HepG2 (cell line): Measurements from ENCODE around the gene MED15. TPM values are rescaled to one million over a fixed set of nuclear protein-coding genes. Genes with fewer than 3 reads are reported as not detected.

Experiments used
- ATAC-seq: fragments of 200-7000 bp; cut with Tn5 transposase; 3 replicates; pipeline ENCODE4 v1.9.1; 2020; ENCODE audit warnings: mild to moderate bottlenecking, moderate library complexity
- BruUV-seq: library from RNA; stranded (reverse); fragments of 400-500 nt; replicated peaks from 2 replicates; lab custom pipeline; 2021; lab: Mats Ljungman, UMichigan
- CTCF ChIA-PET: fragments of 300-600 bp; formaldehyde crosslinking; extraction: SDS; loops from one replicate; lab custom pipeline; 2021; ENCODE audit warnings: low total read pairs, inconsistent platforms, low intra/inter-chr PET ratio; lab: Yijun Ruan, JAX
- POLR2A ChIA-PET: fragments of 350-600 bp; sonication (Branson Sonifier 250); formaldehyde crosslinking; loops from one replicate; lab custom pipeline; 2020; ENCODE audit warnings: antibody characterized with exemption, inconsistent platforms; lab: Yijun Ruan, JAX
- DNase-seq: peaks from one replicate; pipeline ENCODE4 v3.0.0-alpha.2; 2015; ENCODE audit warnings: low spot score
- FAIRE-seq: peaks from 3 replicates; lab custom pipeline; 2011; peaks lifted over from hg19 to GRCh38; lab: Jason Lieb, UNC
- H2AFZ ChIP-seq: one replicate; pipeline ENCODE4 v1.6.1; 2011; ENCODE audit warnings: low read length, inconsistent platforms
- H3K27ac ChIP-seq: fragments of 300-600 bp; 3 replicates; pipeline ENCODE4 v1.8.0; 2011; ENCODE audit warnings: mixed run types, mild to moderate bottlenecking, mixed read lengths, low read length, inconsistent platforms; ENCODE audit not compliant: insufficient read depth; ENCODE audit errors: extremely low read length
- H3K27me3 ChIP-seq, 2 experiments: fragments of 200-600 bp in 1 of 2; 2 replicates in 1 of 2; 3 replicates in 1 of 2; pipeline versions ENCODE4 v1.6.0 to v1.8.0; 2011; ENCODE audit warnings: low read length in 2 of 2, mild to moderate bottlenecking in 2 of 2, moderate library complexity in 2 of 2, inconsistent platforms in 1 of 2; ENCODE audit not compliant: insufficient read depth in 2 of 2, control insufficient read depth in 1 of 2
- H3K36me3 ChIP-seq, 2 experiments: fragments of 200-600 bp in 1 of 2; replicated peaks in 1 of 2; 2 replicates in 1 of 2; 3 replicates in 1 of 2; pipeline versions ENCODE4 v1.5.1 to v1.8.0; 2011; ENCODE audit warnings: low read length in 2 of 2, inconsistent platforms in 1 of 2; ENCODE audit not compliant: insufficient read depth in 2 of 2, control insufficient read depth in 1 of 2
- H3K4me1 ChIP-seq: 2 replicates; pipeline ENCODE4 v1.5.1; 2012; ENCODE audit warnings: low read length, inconsistent platforms; ENCODE audit not compliant: insufficient read depth
- H3K4me2 ChIP-seq: 2 replicates; pipeline ENCODE4 v1.6.0; 2011; ENCODE audit warnings: low read depth, low read length, inconsistent platforms
- H3K4me3 ChIP-seq, 3 experiments: fragments of 200-600 bp in 1 of 3; sonication (generic), shearing (Covaris generic) in 1 of 3; replicated peaks in 1 of 3; 2 replicates each; pipeline ENCODE4 v1.5.1; 2011 to 2016; ENCODE audit warnings: low read length in 3 of 3, inconsistent platforms in 2 of 3, low read depth in 2 of 3, mild to moderate bottlenecking in 2 of 3, control low read depth in 1 of 3, mixed read lengths in 1 of 3; ENCODE audit not compliant: insufficient read depth in 1 of 3
- H3K79me2 ChIP-seq: one replicate; pipeline ENCODE4 v1.6.1; 2011; ENCODE audit warnings: low read length, inconsistent platforms; ENCODE audit not compliant: insufficient read depth
- H3K9ac ChIP-seq: 2 replicates; pipeline ENCODE4 v1.6.0; 2011; ENCODE audit warnings: mild to moderate bottlenecking, low read depth, low read length, inconsistent platforms; ENCODE audit not compliant: insufficient read depth
- H3K9me3 ChIP-seq: 2 replicates; pipeline ENCODE4 v1.5.1; 2012; ENCODE audit warnings: mild to moderate bottlenecking, low read length
- H4K20me1 ChIP-seq: 2 replicates; pipeline ENCODE4 v1.6.0; 2011; ENCODE audit warnings: inconsistent platforms, mild to moderate bottlenecking, low read length, moderate library complexity; ENCODE audit not compliant: insufficient read depth
- ATM ChIP-seq: fragments of 450-650 bp; IDR thresholded peaks from 2 replicates; pipeline ENCODE4 v1.7.1; 2017; ENCODE audit warnings: mild to moderate bottlenecking, borderline replicate concordance
- CHD2 ChIP-seq: IDR thresholded peaks from 2 replicates; pipeline ENCODE4 v1.6.1; 2011; ENCODE audit warnings: low read depth, low read length, improper control_type of control experiment
- ELF4 ChIP-seq: sonication (generic); formaldehyde crosslinking; IDR thresholded peaks from 2 replicates; pipeline ENCODE4 v1.5.0; 2020; ENCODE audit warnings: missing genetic modification reagents, mild to moderate bottlenecking, moderate library complexity, borderline replicate concordance
- MLLT10 ChIP-seq: sonication (generic); formaldehyde crosslinking; IDR thresholded peaks from 2 replicates; pipeline ENCODE4 v1.4.0; 2020; ENCODE audit warnings: missing genetic modification reagents
- NFE2L1 ChIP-seq: sonication (generic); formaldehyde crosslinking; IDR thresholded peaks from 2 replicates; pipeline ENCODE4 v1.4.0; 2020; ENCODE audit warnings: missing genetic modification reagents, mild to moderate bottlenecking, borderline replicate concordance
- RFX1 ChIP-seq: fragments of 450-650 bp; IDR thresholded peaks from 2 replicates; pipeline ENCODE4 v1.6.1; 2017
- SCMH1 ChIP-seq: sonication (generic); formaldehyde crosslinking; IDR thresholded peaks from 2 replicates; pipeline ENCODE4 v1.9.0; 2021; ENCODE audit warnings: missing genetic modification reagents, mild to moderate bottlenecking, borderline replicate concordance
- TAF1 ChIP-seq: sonication (generic); formaldehyde crosslinking; IDR thresholded peaks from 2 replicates; pipeline ENCODE4 v1.4.0; 2020; ENCODE audit warnings: missing genetic modification reagents
- ZFP41 ChIP-seq: sonication (generic); formaldehyde crosslinking; IDR thresholded peaks from 2 replicates; pipeline ENCODE4 v1.4.0; 2020; ENCODE audit warnings: mild to moderate bottlenecking, missing genetic modification reagents, borderline replicate concordance
- ZNF383 ChIP-seq: sonication (generic); formaldehyde crosslinking; IDR thresholded peaks from 2 replicates; pipeline ENCODE4 v1.4.0; 2020; ENCODE audit warnings: missing genetic modification reagents, mild to moderate bottlenecking, borderline replicate concordance
- ZNF530 ChIP-seq: sonication (generic); formaldehyde crosslinking; IDR thresholded peaks from 2 replicates; pipeline ENCODE4 v1.5.0; 2020; ENCODE audit warnings: low read depth, mild to moderate bottlenecking, missing genetic modification reagents
- ZNF564 ChIP-seq: sonication (generic); formaldehyde crosslinking; IDR thresholded peaks from 2 replicates; pipeline ENCODE4 v1.8.1; 2023; ENCODE audit warnings: mild to moderate bottlenecking, missing genetic modification reagents
- ZNF629 ChIP-seq: sonication (generic); formaldehyde crosslinking; conservative IDR thresholded peaks from 2 replicates; pipeline ENCODE4 v1.5.0; 2020; ENCODE audit warnings: missing genetic modification reagents
- ZNF879 ChIP-seq: sonication (generic); formaldehyde crosslinking; IDR thresholded peaks from 2 replicates; pipeline ENCODE4 v1.8.1; 2023; ENCODE audit warnings: missing genetic modification reagents
- ZSCAN21 ChIP-seq: sonication (generic); formaldehyde crosslinking; IDR thresholded peaks from 2 replicates; pipeline ENCODE4 v1.8.0; 2022; ENCODE audit warnings: mild to moderate bottlenecking, missing genetic modification reagents, moderate library complexity, borderline replicate concordance
- WGBS: methylation state at CpG from one replicate; pipeline ENCODE4 v1.1.6; 2017; ENCODE audit warnings: low lambda C conversion rate; 5-methylcytosine and 5-hydroxymethylcytosine counted together
- in situ Hi-C: cut with HindIII; loops from 2 replicates; pipeline ENCODE4 v1.10.0; 2017; ENCODE audit warnings: low pct_unique_long_range_greater_than_20kb; ENCODE audit not compliant: extremely low pct_ligation_motif_present
- intact Hi-C: fragments of 100-400 bp; cut with micrococcal nuclease; formaldehyde crosslinking; loops from one replicate; pipeline ENCODE4 v1.10.0; 2022; ENCODE audit not compliant: unreplicated experiment
- polyA plus RNA-seq, 8 experiments: library from polyadenylated mRNA; depleted of rRNA in 3 of 8; stranded (reverse) in 7 of 8; unstranded in 1 of 8; fragments of >200 nt; fragmentation: Illumina TruSeq in 4 of 8; extraction: Trizol in 4 of 8; gene quantifications; 2 replicates each; pipeline versions ENCODE4 v1.2.1 to v1.2.3, GENCODE V29; 2011 to 2016; ENCODE audit warnings: low read depth in 4 of 8, missing spikeins in 1 of 8, mixed read lengths in 1 of 8; ENCODE audit not compliant: insufficient read depth in 1 of 8
- total RNA-seq, 5 experiments: library from RNA; depleted of rRNA; stranded (reverse); fragments of >200 nt; fragmentation: Illumina TruSeq; extraction: Trizol; gene quantifications; 2 replicates each; pipeline ENCODE4 v1.2.3, GENCODE V29; 2016; ENCODE audit warnings: low read depth in 1 of 5
- TF ChIP-seq, protein P1 (sequence below): sonication (generic); formaldehyde crosslinking; IDR thresholded peaks from 2 replicates; pipeline ENCODE4 v1.4.0; 2020; ENCODE audit warnings: missing genetic modification reagents
- TF ChIP-seq, protein P2 (sequence below): sonication (generic); formaldehyde crosslinking; IDR thresholded peaks from 2 replicates; pipeline ENCODE4 v1.4.0; 2020; ENCODE audit warnings: mild to moderate bottlenecking, missing genetic modification reagents, borderline replicate concordance
- TF ChIP-seq, protein P3 (sequence below): sonication (generic); formaldehyde crosslinking; IDR thresholded peaks from 2 replicates; pipeline ENCODE4 v1.4.0; 2020; ENCODE audit warnings: mild to moderate bottlenecking, missing genetic modification reagents

The MED15 gene
- total and polyA plus RNA-seq, 2 of the 13 experiments (the other 11 are each of a cell fraction or from before 2014, with no cell fraction given), result 14.3 to 27.0 TPM

DNA sequence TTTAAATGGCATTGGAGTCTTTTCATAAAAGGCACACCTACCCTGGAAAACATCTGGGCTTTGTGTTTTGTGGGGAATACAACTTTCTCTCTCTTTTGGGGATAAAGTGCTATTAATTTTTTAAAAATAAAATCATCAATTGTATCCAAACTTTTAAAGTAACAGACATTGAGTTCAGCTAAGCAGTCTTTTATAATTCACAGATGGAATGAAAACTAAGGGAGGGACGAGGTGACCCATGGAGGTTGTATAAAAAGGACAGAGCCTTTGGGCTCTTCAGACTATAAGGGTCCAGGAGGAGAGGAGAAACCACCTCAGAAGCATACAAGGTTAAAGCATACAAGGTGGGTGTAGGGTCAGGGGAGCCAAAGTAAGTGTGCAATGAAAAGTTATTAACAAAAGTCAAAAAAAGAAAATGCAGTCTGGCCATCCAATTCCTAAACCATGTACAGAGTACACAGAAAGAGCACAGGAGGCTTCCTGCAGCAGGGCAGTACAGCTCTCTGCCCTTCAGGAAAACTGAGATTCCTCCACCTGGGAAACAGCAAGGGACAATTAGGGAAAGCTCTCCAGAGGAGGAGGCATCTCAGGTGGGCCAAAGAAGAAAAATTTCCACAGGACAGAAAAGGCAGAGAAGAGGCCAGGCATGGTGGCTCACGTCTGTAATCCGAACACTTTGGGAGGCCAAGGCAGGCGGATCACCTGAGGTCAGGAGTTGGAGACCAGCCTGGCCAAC is 22.3 kb upstream of the MED15 start (continued):
- TF ChIP-seq, protein P1, sequence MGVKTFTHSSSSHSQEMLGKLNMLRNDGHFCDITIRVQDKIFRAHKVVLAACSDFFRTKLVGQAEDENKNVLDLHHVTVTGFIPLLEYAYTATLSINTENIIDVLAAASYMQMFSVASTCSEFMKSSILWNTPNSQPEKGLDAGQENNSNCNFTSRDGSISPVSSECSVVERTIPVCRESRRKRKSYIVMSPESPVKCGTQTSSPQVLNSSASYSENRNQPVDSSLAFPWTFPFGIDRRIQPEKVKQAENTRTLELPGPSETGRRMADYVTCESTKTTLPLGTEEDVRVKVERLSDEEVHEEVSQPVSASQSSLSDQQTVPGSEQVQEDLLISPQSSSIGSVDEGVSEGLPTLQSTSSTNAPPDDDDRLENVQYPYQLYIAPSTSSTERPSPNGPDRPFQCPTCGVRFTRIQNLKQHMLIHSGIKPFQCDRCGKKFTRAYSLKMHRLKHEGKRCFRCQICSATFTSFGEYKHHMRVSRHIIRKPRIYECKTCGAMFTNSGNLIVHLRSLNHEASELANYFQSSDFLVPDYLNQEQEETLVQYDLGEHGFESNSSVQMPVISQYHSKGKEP (CRISPR knock-in tag), result no peak
- TF ChIP-seq ZFP41 (CRISPR knock-in tag), result no peak

DNA sequence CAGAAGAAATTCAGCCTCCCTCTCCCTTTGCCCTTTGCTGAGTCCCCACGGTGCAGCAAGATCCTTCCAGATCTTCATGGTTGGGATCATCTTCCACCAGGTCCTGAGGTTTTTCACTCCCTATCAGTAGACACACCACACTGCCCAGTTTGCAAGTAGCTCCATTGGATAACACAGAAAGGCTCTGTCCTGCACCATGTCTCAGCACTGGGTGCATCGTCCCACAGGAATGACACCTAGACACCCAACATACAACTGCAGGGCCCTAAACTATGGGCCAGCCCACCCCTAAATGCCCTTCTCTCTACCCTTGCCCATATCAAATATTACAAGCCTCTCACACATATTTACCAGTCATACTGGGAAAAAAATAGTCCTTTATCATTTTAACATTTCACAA is 21.2 kb upstream of the MED15 start:
- no TSS peak for BruUV-seq
- in situ Hi-C loops (no loop called here), intact Hi-C loops (no loop called here)
- Histone ChIP-seq H4K20me1 (no peaks in the 10 kb centered on the region), H3K9ac (no peak overlapping the region), H3K36me3 (peaks cover 2 to 12% of the 10 kb centered on the region in 2 experiments; a peak in 4 of 5 replicates), H2AFZ (no peak overlapping the region), H3K4me1 (no peaks in the 10 kb centered on the region), H3K27ac (no peak overlapping the region), H3K9me3 (no peaks in the 10 kb centered on the region), H3K4me2 (no peak overlapping the region), H3K4me3 (no peak overlapping the region), H3K79me2 (peaks cover 2% of the 10 kb centered on the region), H3K27me3 (no peaks in the 10 kb centered on the region)
- FAIRE-seq (no peak), DNase-seq (no peak), ATAC-seq (no peak)
- ChIA-PET POLR2A (no interaction called here), CTCF (no interaction called here)
- whole genome bisulfite sequencing, result 90% methylated on average over 2 of the region's 2 CpGs
- TF ChIP-seq, protein P2, sequence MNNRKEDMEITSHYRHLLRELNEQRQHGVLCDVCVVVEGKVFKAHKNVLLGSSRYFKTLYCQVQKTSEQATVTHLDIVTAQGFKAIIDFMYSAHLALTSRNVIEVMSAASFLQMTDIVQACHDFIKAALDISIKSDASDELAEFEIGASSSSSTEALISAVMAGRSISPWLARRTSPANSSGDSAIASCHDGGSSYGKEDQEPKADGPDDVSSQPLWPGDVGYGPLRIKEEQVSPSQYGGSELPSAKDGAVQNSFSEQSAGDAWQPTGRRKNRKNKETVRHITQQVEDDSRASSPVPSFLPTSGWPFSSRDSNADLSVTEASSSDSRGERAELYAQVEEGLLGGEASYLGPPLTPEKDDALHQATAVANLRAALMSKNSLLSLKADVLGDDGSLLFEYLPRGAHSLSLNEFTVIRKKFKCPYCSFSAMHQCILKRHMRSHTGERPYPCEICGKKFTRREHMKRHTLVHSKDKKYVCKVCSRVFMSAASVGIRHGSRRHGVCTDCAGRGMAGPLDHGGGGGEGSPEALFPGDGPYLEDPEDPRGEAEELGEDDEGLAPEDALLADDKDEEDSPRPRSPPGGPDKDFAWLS (CRISPR knock-in tag), result no peak
- TF ChIP-seq RFX1, result no peak
- TF ChIP-seq ZNF564 (CRISPR knock-in tag), result no peak
- TF ChIP-seq ZNF879, result no peak
- TF ChIP-seq ZSCAN21, result no peak
- no peak for TF ChIP-seq ZNF383 (CRISPR knock-in tag)
- TF ChIP-seq CHD2, result no peak
- no peak for TF ChIP-seq TAF1
- TF ChIP-seq, protein P3, sequence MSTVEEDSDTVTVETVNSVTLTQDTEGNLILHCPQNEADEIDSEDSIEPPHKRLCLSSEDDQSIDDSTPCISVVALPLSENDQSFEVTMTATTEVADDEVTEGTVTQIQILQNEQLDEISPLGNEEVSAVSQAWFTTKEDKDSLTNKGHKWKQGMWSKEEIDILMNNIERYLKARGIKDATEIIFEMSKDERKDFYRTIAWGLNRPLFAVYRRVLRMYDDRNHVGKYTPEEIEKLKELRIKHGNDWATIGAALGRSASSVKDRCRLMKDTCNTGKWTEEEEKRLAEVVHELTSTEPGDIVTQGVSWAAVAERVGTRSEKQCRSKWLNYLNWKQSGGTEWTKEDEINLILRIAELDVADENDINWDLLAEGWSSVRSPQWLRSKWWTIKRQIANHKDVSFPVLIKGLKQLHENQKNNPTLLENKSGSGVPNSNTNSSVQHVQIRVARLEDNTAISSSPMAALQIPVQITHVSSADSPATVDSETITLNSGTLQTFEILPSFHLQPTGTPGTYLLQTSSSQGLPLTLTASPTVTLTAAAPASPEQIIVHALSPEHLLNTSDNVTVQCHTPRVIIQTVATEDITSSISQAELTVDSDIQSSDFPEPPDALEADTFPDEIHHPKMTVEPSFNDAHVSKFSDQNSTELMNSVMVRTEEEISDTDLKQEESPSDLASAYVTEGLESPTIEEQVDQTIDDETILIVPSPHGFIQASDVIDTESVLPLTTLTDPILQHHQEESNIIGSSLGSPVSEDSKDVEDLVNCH (CRISPR knock-in tag), result no peak
- TF ChIP-seq NFE2L1 (CRISPR knock-in tag), result no peak
- TF ChIP-seq ZNF530 (CRISPR knock-in tag), result no peak
- no peak for TF ChIP-seq ATM
- TF ChIP-seq MLLT10 (CRISPR knock-in tag), result no peak
- no peak for TF ChIP-seq SCMH1 (CRISPR knock-in tag)
- TF ChIP-seq ELF4, result no peak
- TF ChIP-seq ZNF629 (CRISPR knock-in tag), result no peak
